ENCODE data around the gene BTBD16. TPM values are rescaled to one million over a fixed set of nuclear protein-coding genes. Genes with fewer than 3 reads are reported as not detected.

The BTBD16 gene
- total and polyA plus RNA-seq, 2 donors (not counting 1 experiment from before 2014, with no cell fraction given): not detected

DNA sequence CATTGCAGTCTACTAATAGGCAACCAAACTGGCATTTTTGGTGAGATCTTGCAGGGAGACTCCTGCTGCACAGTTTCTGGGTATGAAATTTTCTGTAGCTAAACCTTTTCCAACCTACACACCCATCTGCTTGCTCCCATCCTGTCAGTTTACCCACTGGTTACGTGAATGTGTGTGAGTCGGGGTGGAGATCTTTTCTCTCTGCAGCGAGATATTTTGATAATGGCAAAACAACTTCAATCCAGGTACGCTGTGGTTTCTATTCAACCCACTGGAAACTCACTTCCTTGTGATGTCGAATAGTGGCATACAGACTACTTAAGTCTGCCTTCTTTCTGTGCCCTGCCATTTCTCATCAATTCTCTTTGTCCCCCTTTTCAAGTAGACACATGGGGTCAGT lies 107.9 kb downstream of the BTBD16 start:
- no peak overlapping the region for H2AFZ ChIP-seq (ENCODE audit: insufficient read depth, low read depth, low read length, poor library complexity, severe bottlenecking)
- no peaks in the 10 kb centered on the region for H3K27me3 Mint-ChIP-seq
- no CpG with 5 or more reads among the region's 5 CpGs for WGBS (ENCODE audit: insufficient coverage)
- H3K27ac Mint-ChIP-seq: no peak overlapping the region
- intact Hi-C loops (cut with micrococcal nuclease): loop anchor here (5.0 kb wide), 1 partner anchor 43 kb away; no protein-coding TSS in a partner anchor
- H3K4me1 Mint-ChIP-seq: peaks cover 46% of the 10 kb centered on the region
- peaks cover 48% of the 10 kb centered on the region for H4K20me1 ChIP-seq (ENCODE audit: control insufficient read depth, insufficient read depth, low read length, poor library complexity, severe bottlenecking)
- H3K4me3 Mint-ChIP-seq: no peak overlapping the region
- H3K9me3 ChIP-seq (ENCODE audit: control extremely low read depth in 1 of 3, control insufficient read depth in 2 of 3, insufficient read depth in 1 of 3, low read length in 2 of 3): peaks cover 0 to 1% (median 0%) of the 10 kb centered on the region in 3 donors
- H3K27me3 ChIP-seq (replicated peaks in 1 of 4; ENCODE audit: control extremely low read depth in 1 of 4, control insufficient read depth in 3 of 4, insufficient read depth in 4 of 4, low read length in 3 of 4): no peaks in the 10 kb centered on the region
- H3K9ac ChIP-seq (ENCODE audit: low read length): no peak overlapping the region
- no peak for ATAC-seq (ENCODE audit: low read depth)
- no peak for DNase-seq
- TF ChIP-seq EZH2 (IDR thresholded peaks at IDR 0.05; ENCODE audit: borderline replicate concordance, insufficient read depth, low read depth, low read length, poor library complexity, severe bottlenecking) (no peak), CTCF (IDR thresholded peaks at IDR 0.05) (no peak)
- ChIA-PET CTCF (interaction anchor here (0.9 kb wide), 1 partner anchor 56 kb away, joined by 3 read pairs; no protein-coding TSS in a partner anchor), POLR2A (no interaction called here)
- peaks cover 90% of the 10 kb centered on the region for H3K79me2 ChIP-seq (ENCODE audit: control insufficient read depth, insufficient read depth, low read length)
- H3K4me3 ChIP-seq (ENCODE audit: control extremely low read depth in 1 of 5, extremely low read depth in 1 of 5, insufficient read depth in 1 of 5, low read depth in 2 of 5, low read length in 4 of 5): no peak overlapping the region
- no peaks in the 10 kb centered on the region for H3K36me3 ChIP-seq (replicated peaks in 1 of 2; ENCODE audit: control extremely low read depth in 1 of 2, control insufficient read depth in 1 of 2, extremely low read depth in 1 of 2, insufficient read depth in 2 of 2, low read length in 1 of 2)
- no peak overlapping the region for H3K4me2 ChIP-seq (replicated peaks; ENCODE audit: low read depth, low read length, poor library complexity, severe bottlenecking)
- H3K4me1 ChIP-seq (ENCODE audit: control insufficient read depth in 2 of 2, insufficient read depth in 2 of 2, low read length in 2 of 2): peaks cover 7 to 13% of the 10 kb centered on the region in 2 donors
- no peak overlapping the region for H3K27ac ChIP-seq (ENCODE audit: low read length in 2 of 2)
- no peaks in the 10 kb centered on the region for H3K9me3 Mint-ChIP-seq (ENCODE audit: insufficient read depth)

GRCh38 chr10:122379537-122379936 lies 108.4 kb downstream of the BTBD16 start:
- H3K79me2 ChIP-seq (ENCODE audit: control insufficient read depth, insufficient read depth, low read length): peaks cover 95% of the 10 kb centered on the region
- no peak for DNase-seq
- Mint-ChIP-seq H3K27me3 (no peaks in the 10 kb centered on the region), H3K4me1 (peaks cover 44% of the 10 kb centered on the region), H3K9me3 (ENCODE audit: insufficient read depth) (no peaks in the 10 kb centered on the region), H3K27ac (no peak overlapping the region), H3K4me3 (no peak overlapping the region)
- peaks cover 5 to 12% of the 10 kb centered on the region in 2 donors for H3K4me1 ChIP-seq (ENCODE audit: control insufficient read depth in 2 of 2, insufficient read depth in 2 of 2, low read length in 2 of 2)
- ChIA-PET CTCF (no interaction called here), POLR2A (no interaction called here)
- H3K27ac ChIP-seq (ENCODE audit: low read length in 2 of 2): no peak overlapping the region
- H4K20me1 ChIP-seq (ENCODE audit: control insufficient read depth, insufficient read depth, low read length, poor library complexity, severe bottlenecking): peaks cover 53% of the 10 kb centered on the region
- peaks cover 0 to 1% (median 0%) of the 10 kb centered on the region in 3 donors for H3K9me3 ChIP-seq (ENCODE audit: control extremely low read depth in 1 of 3, control insufficient read depth in 2 of 3, insufficient read depth in 1 of 3, low read length in 2 of 3)
- no peak overlapping the region for H2AFZ ChIP-seq (ENCODE audit: insufficient read depth, low read depth, low read length, poor library complexity, severe bottlenecking)
- no peaks in the 10 kb centered on the region for H3K27me3 ChIP-seq (replicated peaks in 1 of 4; ENCODE audit: control extremely low read depth in 1 of 4, control insufficient read depth in 3 of 4, insufficient read depth in 4 of 4, low read length in 3 of 4)
- intact Hi-C loops (cut with micrococcal nuclease): loop anchor here (5.0 kb wide), 1 partner anchor 43 kb away; no protein-coding TSS in a partner anchor
- no peak overlapping the region for H3K4me2 ChIP-seq (replicated peaks; ENCODE audit: low read depth, low read length, poor library complexity, severe bottlenecking)
- no peak overlapping the region for H3K9ac ChIP-seq (ENCODE audit: low read length)
- no peak for TF ChIP-seq EZH2 (IDR thresholded peaks at IDR 0.05; ENCODE audit: borderline replicate concordance, insufficient read depth, low read depth, low read length, poor library complexity, severe bottlenecking)
- no peak for TF ChIP-seq CTCF (IDR thresholded peaks at IDR 0.05)
- ATAC-seq (ENCODE audit: low read depth): no peak
- no peak overlapping the region for H3K4me3 ChIP-seq (ENCODE audit: control extremely low read depth in 1 of 5, extremely low read depth in 1 of 5, insufficient read depth in 1 of 5, low read depth in 2 of 5, low read length in 4 of 5)
- H3K36me3 ChIP-seq (replicated peaks in 1 of 2; ENCODE audit: control extremely low read depth in 1 of 2, control insufficient read depth in 1 of 2, extremely low read depth in 1 of 2, insufficient read depth in 2 of 2, low read length in 1 of 2): no peaks in the 10 kb centered on the region
- WGBS (ENCODE audit: insufficient coverage): no CpG with 5 or more reads among the region's 2 CpGs

All from B cell (primary cell).